HG03060 (cell line): ENCODE data around the gene VPS37C.

Experiments used
- ATAC-seq: cut with Tn5 transposase; IDR thresholded peaks from one replicate; pipeline ENCODE4 v1.9.1; 2021; ENCODE audit warnings: low read depth, moderate number of reproducible peaks; ENCODE audit not compliant: unreplicated experiment

The VPS37C gene

GRCh38 chr11:61134801-61135257 lies 26.4 kb downstream of the VPS37C start:
- no peak for ATAC-seq

GRCh38 chr11:61133956-61134662 lies 27.1 kb downstream of the VPS37C start:
- ATAC-seq = no peak

GRCh38 chr11:61133145-61133544 lies 28.1 kb downstream of the VPS37C start:
- ATAC-seq = no peak

GRCh38 chr11:61132646-61133045 lies 28.6 kb downstream of the VPS37C start:
- no peak for ATAC-seq

- no peak for ATAC-seq
Measured at GRCh38 chr11:61131998-61132555, 29.1 kb downstream of the VPS37C start.

- no peak for ATAC-seq
Measured at GRCh38 chr11:61131586-61131985, 29.6 kb downstream of the VPS37C start.

- ATAC-seq = no peak
Measured at GRCh38 chr11:61131186-61131585, 30.0 kb downstream of the VPS37C start.

GRCh38 chr11:61129639-61130523 lies 31.3 kb downstream of the VPS37C start:
- peak; percentile 77 for ATAC-seq

- no peak for ATAC-seq
Measured at GRCh38 chr11:61128947-61129638, 32.1 kb downstream of the VPS37C start.

- ATAC-seq = no peak
Measured at GRCh38 chr11:61127991-61128390, 33.2 kb downstream of the VPS37C start.

GRCh38 chr11:61126256-61126655 lies 35.0 kb downstream of the VPS37C start:
- ATAC-seq = no peak

GRCh38 chr11:61125310-61125684 lies 35.9 kb downstream of the VPS37C start:
- no peak for ATAC-seq

- ATAC-seq = no peak
Measured at GRCh38 chr11:61124574-61125309, 36.5 kb downstream of the VPS37C start.

- ATAC-seq = no peak
Measured at GRCh38 chr11:61123775-61124571, 37.3 kb downstream of the VPS37C start.

- ATAC-seq = no peak
Measured at GRCh38 chr11:61122761-61123160, 38.5 kb downstream of the VPS37C start.

- no peak for ATAC-seq
Measured at GRCh38 chr11:61121917-61122316, 39.3 kb downstream of the VPS37C start.

GRCh38 chr11:61121192-61121831 lies 39.9 kb downstream of the VPS37C start:
- no peak for ATAC-seq

- no peak for ATAC-seq
Measured at GRCh38 chr11:61120706-61121191, 40.5 kb downstream of the VPS37C start.
